Fibroblast of skin of right biceps (primary cell): Measurements from ENCODE around the gene STIM1.

Experiments
- DNase-seq: peaks from one replicate; pipeline ENCODE4 v3.0.0-alpha.2; 2013

STIM1 gene

DNA sequence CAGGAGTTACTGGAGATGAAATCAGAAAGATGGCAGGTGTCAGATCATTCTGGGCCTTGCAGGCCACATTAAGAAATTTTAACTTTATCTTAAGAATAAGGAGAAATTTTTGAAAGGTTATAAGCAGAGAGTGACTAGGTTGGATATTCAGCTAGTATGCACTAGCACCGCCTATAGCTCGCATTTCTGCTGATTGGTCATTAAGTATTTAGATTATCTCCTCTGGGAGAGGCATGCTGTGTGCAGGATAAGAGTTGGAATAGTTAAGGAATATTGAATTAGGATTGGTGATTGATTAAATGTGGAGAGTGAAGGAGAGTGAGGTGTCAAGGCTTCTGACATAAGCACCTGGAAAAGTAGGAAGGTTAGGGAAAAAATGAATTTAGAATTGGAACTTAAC lies 100.6 kb downstream of the STIM1 start:
- no peak for DNase-seq

DNA sequence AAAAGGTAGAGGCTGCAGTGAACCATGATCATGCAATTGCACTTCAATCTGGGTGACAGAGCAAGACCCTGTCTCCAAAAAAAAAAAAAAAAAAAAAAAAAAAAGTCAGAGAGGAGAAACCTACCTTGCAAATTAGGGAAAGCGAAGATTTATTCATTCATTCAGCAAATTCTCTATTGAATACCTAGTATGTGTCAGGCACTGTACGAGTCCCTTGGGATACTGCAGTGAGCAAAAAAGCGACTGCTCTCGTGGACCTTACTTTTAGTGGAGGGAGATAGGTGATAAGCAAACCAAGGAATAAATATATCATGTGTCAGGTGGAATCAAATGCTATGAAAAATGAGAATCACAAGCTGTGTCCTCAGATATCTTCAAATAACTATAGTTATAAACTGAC lies 101.3 kb downstream of the STIM1 start:
- no peak for DNase-seq

GRCh38 chr11:3957437-3957836 lies 102.0 kb downstream of the STIM1 start:
- DNase-seq: no peak

DNA sequence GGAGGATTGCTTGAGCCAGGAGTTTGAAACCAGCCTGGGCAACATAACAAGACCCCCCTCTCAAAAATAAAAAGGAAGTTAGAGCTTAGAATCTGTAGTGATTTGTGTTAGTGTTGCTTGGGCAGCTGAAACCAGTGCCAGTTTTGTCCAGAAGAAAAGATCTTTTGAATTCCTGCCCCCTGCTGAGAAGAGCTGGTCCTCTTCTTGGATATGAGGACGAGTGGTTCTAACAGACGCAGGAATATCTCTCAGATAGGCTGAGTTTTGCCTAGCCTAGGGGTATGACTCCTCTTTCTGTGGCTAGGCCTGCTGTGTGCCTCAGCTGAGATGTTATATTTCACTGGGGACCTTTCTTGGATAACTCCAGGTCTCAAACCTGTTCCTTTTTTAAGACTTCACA lies 102.8 kb downstream of the STIM1 start:
- no peak for DNase-seq

DNA sequence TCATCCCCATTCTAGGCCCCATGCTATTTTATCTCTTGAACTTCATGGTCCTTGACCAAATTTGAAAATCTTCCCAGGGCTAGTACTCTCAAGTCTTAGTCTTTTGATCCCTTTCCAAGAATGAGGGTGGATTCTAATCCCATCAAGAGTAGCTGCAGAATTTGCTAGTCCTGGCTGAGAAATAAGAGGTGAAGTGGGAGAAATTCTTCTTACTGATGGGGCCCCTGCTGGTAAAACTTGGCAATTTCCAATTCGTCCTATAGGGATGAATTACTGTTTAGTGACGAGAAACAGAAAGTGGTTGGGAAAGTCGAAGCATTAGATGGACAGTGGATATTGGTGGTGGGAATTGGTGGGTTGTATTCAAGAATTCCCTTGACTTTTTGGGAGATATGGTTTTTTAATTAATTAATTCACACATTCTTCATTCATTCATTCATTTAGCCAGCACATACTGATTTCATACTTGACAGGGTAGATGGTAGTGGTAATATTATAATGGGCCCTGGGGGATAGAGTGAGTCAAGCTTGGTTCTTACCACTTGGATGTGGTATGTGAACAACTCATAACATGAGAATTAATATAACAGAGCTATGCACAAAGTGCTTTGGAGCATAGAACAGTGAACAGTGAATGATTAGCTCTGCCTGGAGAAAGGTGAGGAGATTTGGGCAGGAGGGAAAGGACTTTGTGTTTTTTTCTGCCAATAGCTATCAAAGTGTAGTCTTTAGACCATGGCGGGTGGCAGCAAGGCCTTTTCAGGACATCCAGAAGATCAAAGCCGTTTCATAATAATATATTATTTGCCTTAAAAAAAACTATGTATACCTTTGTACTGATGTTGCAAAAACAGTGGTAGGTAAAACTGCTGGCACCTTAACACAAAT lies 103.8 kb downstream of the STIM1 start:
- peak; percentile 88 for DNase-seq

GRCh38 chr11:3959903-3960265 lies 104.4 kb downstream of the STIM1 start:
- peak; percentile 47 for DNase-seq

- peak; percentile 15 for DNase-seq
Observed at GRCh38 chr11:3962406-3962840, 107.0 kb downstream of the STIM1 start.

GRCh38 chr11:3964056-3964455 lies 108.6 kb downstream of the STIM1 start:
- DNase-seq: no peak

DNA sequence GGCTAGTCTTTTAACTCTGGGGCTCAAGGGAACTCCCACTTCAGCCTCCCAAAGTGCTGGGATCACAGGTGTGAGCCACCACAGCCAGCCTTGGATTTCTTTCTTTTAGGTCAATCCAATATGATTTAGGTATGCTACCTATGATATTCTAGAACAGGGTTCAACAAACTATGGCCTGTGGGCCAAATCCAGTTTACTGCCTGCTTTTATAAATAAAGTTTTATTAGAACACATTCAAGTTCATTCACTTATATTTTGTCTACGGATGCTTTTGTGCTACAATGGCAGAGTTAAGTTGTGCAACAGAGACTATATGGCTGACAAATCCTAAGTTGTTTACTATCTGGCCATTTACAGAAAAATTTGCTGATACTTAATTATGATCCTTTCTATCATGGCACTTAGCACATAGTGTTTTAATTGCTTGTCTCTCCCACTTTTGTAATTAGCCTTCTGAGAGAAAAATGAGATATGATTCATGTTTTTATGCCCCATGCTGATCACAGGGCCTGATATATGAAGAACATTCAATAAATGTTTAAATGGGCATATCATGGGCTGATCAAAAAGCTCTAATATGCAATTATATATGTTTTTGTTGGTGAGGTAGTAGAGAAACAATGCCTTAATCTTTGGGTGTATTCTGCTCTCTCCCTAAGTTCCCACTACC lies 109.6 kb downstream of the STIM1 start:
- DNase-seq: no peak

DNA sequence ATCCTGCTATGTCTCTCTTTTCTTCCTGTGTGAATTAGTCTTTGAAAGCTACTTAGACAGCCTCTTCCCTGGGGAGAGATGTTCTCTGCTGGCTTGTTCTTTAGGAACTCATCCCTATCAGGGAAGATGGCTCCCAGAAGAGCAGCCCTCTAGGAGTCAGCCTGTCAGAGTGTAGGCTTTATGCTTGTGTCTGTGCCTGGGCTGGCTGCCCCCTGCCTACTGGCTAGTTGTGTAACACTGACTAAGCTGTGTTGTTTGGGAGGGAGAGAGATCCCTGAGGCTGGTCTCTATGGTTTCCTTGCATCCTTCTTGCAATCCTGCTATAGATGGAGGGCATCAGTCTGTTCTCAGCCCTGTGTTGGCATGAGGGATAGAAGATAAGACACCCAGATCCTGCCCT lies 112.2 kb downstream of the STIM1 start:
- no peak for DNase-seq

- DNase-seq: no peak
Observed at GRCh38 chr11:3969200-3969599, 113.7 kb downstream of the STIM1 start.

DNA sequence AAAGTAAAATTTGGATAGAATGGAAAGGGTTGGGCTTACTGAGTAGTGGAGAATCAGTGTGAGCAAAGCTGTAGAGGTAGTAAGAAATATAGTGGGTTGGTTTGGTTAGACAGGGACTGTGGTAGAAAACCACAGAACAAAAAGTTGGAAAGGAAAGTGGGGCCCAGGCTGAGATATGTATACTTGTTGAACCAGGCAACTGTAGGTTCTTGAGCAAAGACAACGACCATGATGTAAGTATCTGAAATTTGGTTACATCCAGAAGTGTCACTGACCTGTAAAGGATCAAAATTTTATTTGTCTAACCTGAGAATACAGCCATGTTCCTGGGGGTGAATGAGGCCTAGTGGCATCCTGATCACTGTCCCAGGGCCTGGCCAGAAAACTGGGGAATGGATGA lies 114.1 kb downstream of the STIM1 start:
- DNase-seq: no peak

DNA sequence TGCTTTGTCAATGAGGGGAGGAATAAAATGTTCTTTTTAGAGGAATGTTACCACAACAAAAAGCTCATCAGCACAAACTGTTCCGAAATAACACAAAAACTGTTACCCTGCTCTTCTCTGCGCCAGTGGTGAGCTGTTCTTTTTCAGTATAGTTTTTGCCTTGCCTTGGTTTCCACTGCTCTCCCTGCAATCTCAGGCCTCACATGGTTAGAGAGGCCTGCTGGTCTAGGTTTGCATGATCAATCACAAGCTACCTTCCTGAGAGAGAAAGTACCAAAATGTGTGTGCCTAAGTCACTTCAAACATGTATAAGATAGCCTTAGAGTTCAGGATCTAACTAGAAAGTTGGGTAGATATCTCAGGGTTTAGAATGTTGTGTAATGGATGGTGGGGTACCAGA lies 114.6 kb downstream of the STIM1 start:
- DNase-seq: no peak

GRCh38 chr11:3971756-3972404 lies 116.4 kb downstream of the STIM1 start:
- peak; percentile 14 for DNase-seq

- no peak for DNase-seq
Observed at GRCh38 chr11:3972431-3972830, 117.0 kb downstream of the STIM1 start.

GRCh38 chr11:3977078-3977477 lies 121.6 kb downstream of the STIM1 start:
- no peak for DNase-seq

GRCh38 chr11:3981084-3981633 lies 125.7 kb downstream of the STIM1 start:
- DNase-seq: no peak

GRCh38 chr11:3982431-3982830 lies 127.0 kb downstream of the STIM1 start:
- no peak for DNase-seq

DNA sequence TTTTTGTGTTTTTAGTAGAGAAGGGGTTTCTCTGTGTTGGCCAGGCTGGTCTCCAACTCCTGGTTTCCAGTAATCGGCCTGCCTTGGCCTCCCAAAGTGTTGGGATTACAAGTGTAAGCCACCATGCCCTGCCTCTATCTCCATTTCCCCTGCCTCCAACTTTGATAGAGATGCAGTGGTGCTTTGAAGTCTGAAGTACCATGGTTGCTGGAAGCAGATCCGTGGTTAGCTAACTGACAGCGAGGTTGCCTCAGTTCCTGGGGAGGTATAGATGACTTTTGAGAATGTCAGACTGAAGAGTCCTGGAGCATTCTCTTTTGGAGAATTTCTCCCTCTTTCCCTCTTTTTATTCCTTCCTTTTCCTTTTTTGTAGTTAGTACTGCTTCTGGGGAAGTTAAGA lies 127.6 kb downstream of the STIM1 start:
- DNase-seq: no peak

DNA sequence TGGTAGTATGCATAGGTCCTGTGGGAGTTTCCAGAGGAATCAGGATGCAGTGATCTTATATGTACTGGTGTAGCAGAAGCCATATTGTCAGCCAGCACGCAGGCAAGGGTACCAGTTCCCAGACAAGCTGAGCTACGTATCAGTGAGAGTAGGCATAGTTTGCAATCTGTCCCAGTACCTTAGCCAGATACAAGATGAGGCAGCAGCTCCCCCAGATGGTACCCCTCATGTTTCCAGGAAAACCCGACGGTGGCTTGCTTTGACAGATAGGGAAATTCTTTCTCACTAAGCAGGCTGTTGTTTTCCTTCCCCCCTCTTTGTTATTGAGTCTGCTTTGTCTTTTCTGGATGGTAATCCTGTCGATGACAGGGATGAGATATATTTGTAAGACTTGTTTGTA lies 129.4 kb downstream of the STIM1 start:
- DNase-seq: peak; percentile 20

- no peak for DNase-seq
Observed at GRCh38 chr11:3985631-3986030, 130.2 kb downstream of the STIM1 start.

- DNase-seq: no peak
Observed at GRCh38 chr11:3986301-3986700, 130.8 kb downstream of the STIM1 start.

DNA sequence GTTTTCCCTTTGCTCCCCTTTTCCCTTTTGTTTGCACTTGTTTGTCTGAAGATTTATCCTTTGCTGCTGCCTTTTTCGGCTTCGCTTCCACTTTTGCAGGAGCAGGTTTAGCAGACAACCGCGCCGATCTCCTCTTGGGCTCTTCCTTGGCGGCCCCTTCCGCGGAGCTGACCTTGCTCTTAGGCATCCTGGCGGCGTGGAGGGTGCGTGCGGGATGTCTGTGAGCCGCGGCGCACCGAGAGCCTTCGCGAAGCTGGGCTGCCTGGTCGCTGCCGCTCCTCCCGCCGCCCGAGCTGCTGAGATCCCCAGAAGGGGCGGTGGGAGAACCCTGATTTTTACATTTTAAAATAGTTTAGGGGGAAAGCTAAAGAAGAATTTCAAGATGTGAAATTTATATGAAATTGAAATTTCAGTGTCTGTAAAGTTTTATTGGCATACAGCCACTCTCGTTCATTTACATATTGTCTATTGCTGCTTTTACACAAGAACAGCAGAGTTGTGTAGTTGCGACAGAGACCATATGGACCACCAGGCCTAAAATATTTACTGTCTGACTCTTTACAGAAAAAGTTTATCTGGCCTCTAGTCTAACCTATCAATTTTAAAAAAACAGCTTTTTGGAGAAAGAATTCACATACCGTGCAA lies 133.9 kb downstream of the STIM1 start:
- DNase-seq: no peak
